Liver (tissue), 9 donors: Measurements from ENCODE around the gene HHLA2. TPM values are rescaled to one million over a fixed set of nuclear protein-coding genes. Genes with fewer than 3 reads are reported as not detected.

Source experiments
- DNase-seq: peaks from one replicate; pipeline ENCODE4 v3.0.0-alpha.2; 2017; ENCODE audit warnings: low spot score
- H3K27ac ChIP-seq, 2 donors: one replicate each; pipeline ENCODE4 v1.7.0; 2013; ENCODE audit warnings: inconsistent platforms in 2 of 2, low read length in 2 of 2, control low read depth in 1 of 2, low read depth in 1 of 2, mild to moderate bottlenecking in 1 of 2
- H3K27me3 ChIP-seq, 4 donors: one replicate each; pipeline versions ENCODE4 v1.6.1 to v1.7.0; 2013; ENCODE audit warnings: low read length in 3 of 4, inconsistent platforms in 1 of 4, mild to moderate bottlenecking in 1 of 4, moderate library complexity in 1 of 4; ENCODE audit not compliant: control insufficient read depth in 4 of 4, insufficient read depth in 4 of 4
- H3K36me3 ChIP-seq, 4 donors: one replicate each; pipeline versions ENCODE4 v1.6.1 to v1.7.0; 2013; ENCODE audit warnings: low read length in 3 of 4, mild to moderate bottlenecking in 3 of 4, low read depth in 1 of 4, moderate library complexity in 1 of 4; ENCODE audit not compliant: control insufficient read depth in 4 of 4, insufficient read depth in 3 of 4
- H3K4me1 ChIP-seq, 4 donors: one replicate each; pipeline versions ENCODE4 v1.6.1 to v1.7.0; 2013; ENCODE audit warnings: low read length in 3 of 4, mild to moderate bottlenecking in 3 of 4, moderate library complexity in 1 of 4; ENCODE audit not compliant: control insufficient read depth in 4 of 4, insufficient read depth in 4 of 4
- H3K4me3 ChIP-seq, 3 donors: one replicate each; pipeline versions ENCODE4 v1.6.1 to v1.7.0; 2013; ENCODE audit warnings: low read length in 3 of 3, control low read depth in 1 of 3, low read depth in 1 of 3, mild to moderate bottlenecking in 1 of 3
- H3K9ac ChIP-seq, 2 donors: one replicate each; pipeline ENCODE4 v1.7.0; 2013; ENCODE audit warnings: low read length in 2 of 2, mild to moderate bottlenecking in 2 of 2, moderate library complexity in 2 of 2, control low read depth in 1 of 2, low read depth in 1 of 2
- H3K9me3 ChIP-seq, 4 donors: one replicate each; pipeline versions ENCODE4 v1.6.1 to v1.7.0; 2013; ENCODE audit warnings: low read length in 3 of 4; ENCODE audit not compliant: control insufficient read depth in 4 of 4
- CTCF ChIP-seq: fragments of 150-350 bp; IDR thresholded peaks from 2 replicates; pipeline ENCODE4 v1.5.1; 2017; ENCODE audit warnings: improper control_type of control experiment, low read depth, low read length; ENCODE audit not compliant: missing input control
- FOXA1 ChIP-seq: IDR thresholded peaks from 2 replicates; pipeline ENCODE4 v1.6.1; 2016; ENCODE audit warnings: antibody characterized with exemption
- FOXA2 ChIP-seq: IDR thresholded peaks from 2 replicates; pipeline ENCODE4 v1.6.1; 2016; ENCODE audit warnings: antibody characterized with exemption
- GABPA ChIP-seq, 2 donors: IDR thresholded peaks in 1 of 2; conservative IDR thresholded peaks in 1 of 2; 2 replicates each; pipeline ENCODE4 v1.6.1; 2016; ENCODE audit warnings: antibody characterized with exemption in 2 of 2, mild to moderate bottlenecking in 1 of 2, moderate library complexity in 1 of 2
- HNF4G ChIP-seq: IDR thresholded peaks from 2 replicates; pipeline ENCODE4 v1.6.1; 2016; ENCODE audit warnings: antibody characterized with exemption
- JUND ChIP-seq, 2 donors: IDR thresholded peaks; 2 replicates each; pipeline ENCODE4 v1.6.1; 2016; ENCODE audit warnings: antibody characterized with exemption in 2 of 2
- NR2F2 ChIP-seq: IDR thresholded peaks from 2 replicates; pipeline ENCODE4 v1.6.1; 2016; ENCODE audit warnings: antibody characterized with exemption
- REST ChIP-seq: IDR thresholded peaks from 2 replicates; pipeline ENCODE4 v1.6.1; 2016; ENCODE audit warnings: antibody characterized with exemption, mild to moderate bottlenecking
- SP1 ChIP-seq: IDR thresholded peaks from 2 replicates; pipeline ENCODE4 v1.6.1; 2018; ENCODE audit warnings: antibody characterized with exemption, mild to moderate bottlenecking
- TAF1 ChIP-seq: conservative IDR thresholded peaks from 2 replicates; pipeline ENCODE4 v1.6.1; 2016; ENCODE audit warnings: antibody characterized with exemption, mild to moderate bottlenecking
- YY1 ChIP-seq: IDR thresholded peaks from 2 replicates; pipeline ENCODE4 v1.6.1; 2016; ENCODE audit warnings: antibody characterized with exemption, mild to moderate bottlenecking
- ZBTB33 ChIP-seq: IDR thresholded peaks from 2 replicates; pipeline ENCODE4 v1.6.1; 2016; ENCODE audit warnings: antibody characterized with exemption
- WGBS: extraction: QIAGEN DNeasy Blood & Tissue Kit; methylation state at CpG from one replicate; pipeline ENCODE4 v1.1.7; 2013; 5-methylcytosine and 5-hydroxymethylcytosine counted together
- polyA plus RNA-seq, 2 donors: library from polyadenylated mRNA; stranded (reverse) in 1 of 2; unstranded in 1 of 2; fragments of 200-250 nt in 1 of 2; fragments of >200 nt in 1 of 2; fragmentation: Nextera tagmentation in 1 of 2; extraction: Ambion mirVana in 1 of 2; gene quantifications; one replicate each; pipeline versions ENCODE4 v1.2.1 to v1.2.3, GENCODE V29; 2013 to 2015
- total RNA-seq, 2 donors: library from RNA; depleted of rRNA; stranded (reverse); fragments of >200 nt; gene quantifications; one replicate each; pipeline ENCODE4 v1.2.3, GENCODE V29; 2014
- donor health status: healthy.
- donor health status: healthy.
- donor health status: healthy.
- donor health status: healthy.
- donor health status: healthy.

HHLA2 gene
- total and polyA plus RNA-seq, 4 donors = 0.07 to 0.14 TPM; not detected in 2

- TF ChIP-seq JUND (IDR thresholded peaks at IDR 0.05) (no peak), CTCF (no peak), HNF4G (no peak), FOXA2 (no peak)
These were observed 3.9 kb downstream of the HHLA2 start (continued) for GRCh38 chr3:108300103-108300849.

GRCh38 chr3:108301695-108302404, 5.5 kb downstream of the HHLA2 start:
- H3K9ac ChIP-seq = no peak overlapping the region
- H3K36me3 ChIP-seq = no peaks in the 10 kb centered on the region
- no peaks in the 10 kb centered on the region for H3K9me3 ChIP-seq
- H3K4me3 ChIP-seq = no peak overlapping the region
- H3K4me1 ChIP-seq = peaks cover 0 to 10% (median 5%) of the 10 kb centered on the region in 4 donors
- H3K27me3 ChIP-seq = no peaks in the 10 kb centered on the region
- H3K27ac ChIP-seq = no peak overlapping the region
- TF ChIP-seq HNF4G (no peak), YY1 (no peak), CTCF (no peak), NR2F2 (no peak), FOXA1 (no peak), REST (no peak), ZBTB33 (no peak), TAF1 (no peak), SP1 (no peak), JUND (IDR thresholded peaks at IDR 0.05) (no peak), GABPA (IDR thresholded peaks at IDR 0.05 in 1 of 2, conservative IDR thresholded peaks at IDR 0.05 in 1 of 2) (no peak)
- 70% methylated on average over 5 of the region's 5 CpGs for WGBS
- no peak for DNase-seq
